Measurements from ENCODE around the gene CER1.

The CER1 gene

GRCh38 chr9:14670718-14671117, 51.8 kb downstream of the CER1 start:
- no peak for ATAC-seq (replicated peaks)
- H3K27ac Mint-ChIP-seq, result no peak overlapping the region
- no peak for DNase-seq
- H3K4me3 Mint-ChIP-seq, result no peak overlapping the region
- no peaks in the 10 kb centered on the region for H3K9me3 Mint-ChIP-seq
- peaks cover 6% of the 10 kb centered on the region for H3K36me3 Mint-ChIP-seq (ENCODE audit: insufficient read depth)
- H3K4me1 Mint-ChIP-seq (ENCODE audit: low read depth in 2 of 2), result peaks cover 5% of the 10 kb centered on the region in 2 donors
- no peaks in the 10 kb centered on the region for H3K27me3 Mint-ChIP-seq
